ENCODE data around the gene MGLL.

GRCh38 chr3:127790882-127791183 lies 31.5 kb downstream of the MGLL start:
- TF ChIP-seq, protein P1, sequence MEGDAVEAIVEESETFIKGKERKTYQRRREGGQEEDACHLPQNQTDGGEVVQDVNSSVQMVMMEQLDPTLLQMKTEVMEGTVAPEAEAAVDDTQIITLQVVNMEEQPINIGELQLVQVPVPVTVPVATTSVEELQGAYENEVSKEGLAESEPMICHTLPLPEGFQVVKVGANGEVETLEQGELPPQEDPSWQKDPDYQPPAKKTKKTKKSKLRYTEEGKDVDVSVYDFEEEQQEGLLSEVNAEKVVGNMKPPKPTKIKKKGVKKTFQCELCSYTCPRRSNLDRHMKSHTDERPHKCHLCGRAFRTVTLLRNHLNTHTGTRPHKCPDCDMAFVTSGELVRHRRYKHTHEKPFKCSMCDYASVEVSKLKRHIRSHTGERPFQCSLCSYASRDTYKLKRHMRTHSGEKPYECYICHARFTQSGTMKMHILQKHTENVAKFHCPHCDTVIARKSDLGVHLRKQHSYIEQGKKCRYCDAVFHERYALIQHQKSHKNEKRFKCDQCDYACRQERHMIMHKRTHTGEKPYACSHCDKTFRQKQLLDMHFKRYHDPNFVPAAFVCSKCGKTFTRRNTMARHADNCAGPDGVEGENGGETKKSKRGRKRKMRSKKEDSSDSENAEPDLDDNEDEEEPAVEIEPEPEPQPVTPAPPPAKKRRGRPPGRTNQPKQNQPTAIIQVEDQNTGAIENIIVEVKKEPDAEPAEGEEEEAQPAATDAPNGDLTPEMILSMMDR (IDR thresholded peaks at IDR 0.05): no peak
- TF ChIP-seq POLR2A (IDR thresholded peaks at IDR 0.05): no peak

Measured in esophagus squamous epithelium (tissue), 4 donors.